Measurements from ENCODE around the gene KRTAP26-1.

Gene KRTAP26-1

DNA sequence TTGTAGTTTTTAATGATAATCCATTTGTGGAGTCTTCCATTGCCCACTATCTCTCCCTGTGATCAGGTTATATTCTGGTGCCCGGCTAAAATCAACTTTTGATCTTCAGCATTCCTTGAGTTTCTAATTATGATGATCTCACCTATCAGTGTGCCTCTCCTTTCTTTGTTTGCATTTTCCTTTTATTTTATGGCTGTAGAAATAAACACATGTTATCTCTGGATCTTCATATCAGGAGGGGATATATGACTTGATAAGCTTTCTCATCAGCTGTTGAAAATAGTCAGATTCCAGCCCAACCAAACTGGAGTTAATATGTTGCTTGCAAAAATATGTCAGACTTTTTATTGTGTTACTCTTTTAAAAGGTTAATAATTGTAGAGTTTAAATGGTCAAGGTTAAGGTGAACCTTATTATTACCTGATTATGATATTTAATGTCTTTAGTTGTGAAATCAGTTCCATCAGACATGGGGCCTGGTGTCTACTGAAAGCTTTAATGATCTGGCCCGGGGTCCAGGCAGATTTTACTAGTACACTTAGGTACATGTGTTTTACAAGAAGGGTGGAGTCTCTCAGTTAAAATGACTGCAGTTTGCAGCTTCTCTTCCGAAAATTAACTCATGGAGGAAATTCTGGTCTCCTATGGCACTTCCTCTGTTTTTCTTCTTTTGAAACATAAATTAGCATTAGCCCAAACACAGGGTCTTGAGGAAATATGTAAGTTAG is 50.1 kb downstream of the KRTAP26-1 start:
- no peak for DNase-seq

All from NCI-H187 (cell line).